Tibial artery (tissue), 4 donors: ENCODE data around the gene NOS3.

Experiments used
- DNase-seq, 2 donors: peaks; one replicate each; pipeline ENCODE4 v3.0.0-alpha.2; 2019
- H3K27ac ChIP-seq, 2 donors: fragments of 200-600 bp; sonication (generic) in 1 of 2; 1 replicate in 1 of 2; 2 replicates in 1 of 2; pipeline ENCODE4 v1.5.1; 2018 to 2019; ENCODE audit warnings: mild to moderate bottlenecking in 1 of 2
- H3K27me3 ChIP-seq, 2 donors: fragments of 200-600 bp; sonication (generic) in 1 of 2; one replicate each; pipeline versions ENCODE4 v1.5.1 to v1.6.0; 2016 to 2019
- H3K36me3 ChIP-seq, 3 donors: fragments of 200-600 bp; sonication (generic) in 2 of 3; one replicate each; pipeline ENCODE4 v1.5.1; 2016 to 2019; ENCODE audit warnings: mild to moderate bottlenecking in 2 of 3
- H3K4me1 ChIP-seq, 4 donors: fragments of 200-600 bp; sonication (generic) in 2 of 4; 1 replicate in 3 of 4; 2 replicates in 1 of 4; pipeline ENCODE4 v1.5.1; 2016 to 2019
- H3K4me3 ChIP-seq, 2 donors: fragments of 200-600 bp; sonication (generic) in 1 of 2; 1 replicate in 1 of 2; 2 replicates in 1 of 2; pipeline ENCODE4 v1.5.1; 2018 to 2019; ENCODE audit warnings: mild to moderate bottlenecking in 2 of 2
- H3K9me3 ChIP-seq, 3 donors: fragments of 200-600 bp; sonication (generic) in 1 of 3; one replicate each; pipeline ENCODE4 v1.5.1; 2016 to 2019
- intact Hi-C: fragments of 100-400 bp; cut with DNase I; formaldehyde crosslinking; loops from one replicate; pipeline ENCODE4 v1.15.0; 2023; ENCODE audit warnings: low total_unique reads
- TF ChIP-seq, protein P1 (sequence below), 2 experiments: fragments of 200-600 bp in 1 of 2; fragments of 450-650 bp in 1 of 2; IDR thresholded peaks; one replicate each; pipeline ENCODE4 v1.5.1; 2017 to 2019; ENCODE audit warnings: antibody characterized with exemption in 2 of 2, mild to moderate bottlenecking in 1 of 2, moderate library complexity in 1 of 2

NOS3 gene

GRCh38 chr7:150975536-150976319 lies 15.1 kb upstream of the NOS3 start:
- TF ChIP-seq, protein P1, sequence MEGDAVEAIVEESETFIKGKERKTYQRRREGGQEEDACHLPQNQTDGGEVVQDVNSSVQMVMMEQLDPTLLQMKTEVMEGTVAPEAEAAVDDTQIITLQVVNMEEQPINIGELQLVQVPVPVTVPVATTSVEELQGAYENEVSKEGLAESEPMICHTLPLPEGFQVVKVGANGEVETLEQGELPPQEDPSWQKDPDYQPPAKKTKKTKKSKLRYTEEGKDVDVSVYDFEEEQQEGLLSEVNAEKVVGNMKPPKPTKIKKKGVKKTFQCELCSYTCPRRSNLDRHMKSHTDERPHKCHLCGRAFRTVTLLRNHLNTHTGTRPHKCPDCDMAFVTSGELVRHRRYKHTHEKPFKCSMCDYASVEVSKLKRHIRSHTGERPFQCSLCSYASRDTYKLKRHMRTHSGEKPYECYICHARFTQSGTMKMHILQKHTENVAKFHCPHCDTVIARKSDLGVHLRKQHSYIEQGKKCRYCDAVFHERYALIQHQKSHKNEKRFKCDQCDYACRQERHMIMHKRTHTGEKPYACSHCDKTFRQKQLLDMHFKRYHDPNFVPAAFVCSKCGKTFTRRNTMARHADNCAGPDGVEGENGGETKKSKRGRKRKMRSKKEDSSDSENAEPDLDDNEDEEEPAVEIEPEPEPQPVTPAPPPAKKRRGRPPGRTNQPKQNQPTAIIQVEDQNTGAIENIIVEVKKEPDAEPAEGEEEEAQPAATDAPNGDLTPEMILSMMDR (IDR thresholded peaks at IDR 0.05) = no peak
- Histone ChIP-seq H3K4me1 (peaks cover 0 to 41% (median 32%) of the 10 kb centered on the region in 4 donors), H3K27me3 (peaks cover 0 to 97% of the 10 kb centered on the region in 2 donors), H3K4me3 (no peak overlapping the region), H3K36me3 (no peaks in the 10 kb centered on the region), H3K9me3 (no peaks in the 10 kb centered on the region), H3K27ac (no peak overlapping the region)
- DNase-seq = no peak
- intact Hi-C loops = no loop called here

- TF ChIP-seq, protein P1 (IDR thresholded peaks at IDR 0.05) = no peak
- Histone ChIP-seq H3K9me3 (no peaks in the 10 kb centered on the region), H3K27ac (no peak overlapping the region), H3K4me1 (peaks cover 0 to 41% (median 32%) of the 10 kb centered on the region in 4 donors), H3K4me3 (no peak overlapping the region), H3K36me3 (no peaks in the 10 kb centered on the region), H3K27me3 (peaks cover 0 to 94% of the 10 kb centered on the region in 2 donors)
- intact Hi-C loops = no loop called here
- DNase-seq = no peak
Measured at GRCh38 chr7:150976529-150977381, 14.1 kb upstream of the NOS3 start.

DNA sequence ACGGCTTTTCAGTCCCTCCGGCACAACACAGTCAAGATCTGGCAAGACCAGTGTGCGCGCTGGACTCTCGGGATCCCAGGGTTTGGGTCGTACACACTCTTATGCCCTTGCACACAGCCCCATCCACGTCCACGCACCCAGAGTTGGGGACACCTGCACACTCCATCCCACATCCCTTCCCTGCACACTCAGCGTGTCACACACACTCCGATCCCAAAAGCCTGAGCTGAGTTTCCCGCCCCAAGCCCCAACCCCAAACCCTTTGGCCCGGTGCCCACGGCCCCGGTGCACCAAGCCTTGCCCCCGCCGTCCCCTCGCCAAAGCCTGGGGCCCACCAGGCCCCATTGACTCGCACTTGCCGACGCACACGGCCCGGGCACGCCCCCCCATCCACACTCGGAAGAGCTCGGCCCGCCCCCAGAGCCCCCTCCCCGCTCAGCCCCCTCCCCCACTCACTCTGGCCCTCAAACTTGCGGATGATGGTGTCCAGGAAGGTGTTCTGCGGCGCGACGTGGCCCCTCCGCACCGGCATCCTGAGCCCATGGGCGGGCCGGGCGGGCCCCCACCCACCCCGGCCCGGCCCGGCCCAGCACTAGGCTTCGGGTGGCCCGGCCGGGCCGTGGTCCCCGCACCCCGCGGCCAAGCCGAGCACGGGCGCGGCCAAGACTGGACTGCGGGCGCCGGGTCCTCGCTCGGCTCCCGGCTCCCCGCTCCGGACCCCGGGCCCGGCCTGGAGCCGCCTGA lies 13.3 kb upstream of the NOS3 start:
- Histone ChIP-seq H3K27me3 (peaks cover 0 to 93% of the 10 kb centered on the region in 2 donors), H3K4me3 (peak overlapping the region; percentile 29 to 32), H3K27ac (no peak overlapping the region)

DNA sequence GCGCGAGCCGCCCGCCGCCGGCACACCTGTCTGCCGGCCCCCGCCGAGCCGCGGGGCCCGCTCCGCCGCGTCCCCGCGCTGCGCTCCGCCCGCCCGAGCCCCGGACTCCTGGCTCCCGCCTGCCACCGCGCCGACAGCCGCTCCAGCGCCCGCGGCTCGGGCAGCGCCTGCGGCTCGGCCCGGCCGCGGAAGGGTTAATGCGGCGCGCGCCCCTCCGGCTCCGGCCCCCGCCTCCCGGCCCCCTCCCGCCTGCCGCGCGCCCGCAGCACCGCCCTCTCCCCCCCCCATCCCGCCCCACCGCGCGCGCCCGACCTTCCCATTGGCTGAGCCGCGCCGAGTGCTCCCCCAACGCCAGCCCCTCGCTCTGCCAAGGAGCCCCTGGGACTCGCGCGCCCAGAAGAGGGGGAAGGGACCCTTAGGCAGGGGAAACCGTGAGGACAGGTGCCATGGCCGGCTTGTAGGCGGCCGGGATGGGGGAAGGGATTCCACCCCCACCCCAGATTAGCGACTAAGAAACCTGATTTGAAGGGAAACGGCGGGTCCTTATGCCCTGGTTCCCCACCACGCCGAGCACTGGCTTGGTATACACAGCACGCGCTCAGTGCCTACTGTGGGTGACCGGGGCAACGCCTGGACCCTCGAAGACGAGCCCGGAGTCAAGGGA lies 12.6 kb upstream of the NOS3 start, which contains the start of gene KCNH2:
Gene KCNH2, minus strand, starts transcription at position 196 of the 664 bp plus-strand sequence. CDS start 408 bp downstream, outside the sequence.
- TF ChIP-seq, protein P1 (IDR thresholded peaks at IDR 0.05) = no peak
- no peak for DNase-seq
- peaks cover 0 to 94% of the 10 kb centered on the region in 2 donors for H3K27me3 ChIP-seq
- peak within 1 kb of the TSS; percentile 29 to 36 for H3K4me3 ChIP-seq
- peaks cover 0 to 41% (median 32%) of the 10 kb centered on the region in 4 donors for H3K4me1 ChIP-seq
- H3K36me3 ChIP-seq = no peaks in the 10 kb centered on the region
- intact Hi-C loops = no loop called here
- no peaks in the 10 kb centered on the region for H3K9me3 ChIP-seq
- H3K27ac ChIP-seq = no peak within 1 kb of the TSS

More for the DNA sequence above, 13.3 kb upstream of the NOS3 start:
- Histone ChIP-seq H3K9me3 (no peaks in the 10 kb centered on the region), H3K36me3 (no peaks in the 10 kb centered on the region), H3K4me1 (peaks cover 0 to 41% (median 32%) of the 10 kb centered on the region in 4 donors)
- TF ChIP-seq, protein P1 (IDR thresholded peaks at IDR 0.05) = no peak
- DNase-seq = no peak
- intact Hi-C loops = no loop called here
